ENCODE measurements around the gene KLHL7.
"Not testable (repeated sequence)": the region's sequence is repeated elsewhere in the genome, so short reads cannot be mapped to it uniquely, and the experiment has no call there.

Gene KLHL7

DNA sequence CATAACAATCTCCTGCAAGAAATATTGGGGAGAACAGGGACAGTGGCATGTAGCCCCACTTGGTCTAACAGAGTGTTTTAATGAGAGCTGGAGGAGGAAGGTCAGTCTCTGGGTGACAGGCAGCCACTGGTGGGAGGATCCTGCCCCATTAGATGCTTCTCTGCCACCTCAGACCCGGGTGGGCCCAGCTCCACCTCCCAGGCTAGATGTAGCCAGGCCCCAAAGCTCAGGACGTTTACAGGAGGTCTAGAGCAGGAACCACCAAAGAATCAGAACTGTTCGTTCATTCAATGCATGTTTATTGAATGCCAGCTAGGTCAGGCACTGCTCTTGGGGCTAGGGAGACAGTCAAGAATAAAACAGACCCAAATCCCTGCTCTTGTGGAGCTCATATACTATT, 112.6 kb downstream of the KLHL7 start:
- no peaks in the 10 kb centered on the region for H3K9me3 ChIP-seq (ENCODE audit: control insufficient read depth, low read length)
- no peak overlapping the region for H3K9ac ChIP-seq (ENCODE audit: low read length)
- H3K27me3 ChIP-seq (replicated peaks; ENCODE audit: control insufficient read depth, insufficient read depth, low read length) = peaks cover 1% of the 10 kb centered on the region
- H3K4me1 ChIP-seq (ENCODE audit: control insufficient read depth, insufficient read depth, low read length) = no peaks in the 10 kb centered on the region
- DNase-seq (ENCODE audit: low read depth) = no peak
- H3K4me3 ChIP-seq (ENCODE audit: low read length) = no peak overlapping the region
- H3K36me3 ChIP-seq (ENCODE audit: control insufficient read depth, insufficient read depth, low read length, severe bottlenecking) = no peaks in the 10 kb centered on the region

DNA sequence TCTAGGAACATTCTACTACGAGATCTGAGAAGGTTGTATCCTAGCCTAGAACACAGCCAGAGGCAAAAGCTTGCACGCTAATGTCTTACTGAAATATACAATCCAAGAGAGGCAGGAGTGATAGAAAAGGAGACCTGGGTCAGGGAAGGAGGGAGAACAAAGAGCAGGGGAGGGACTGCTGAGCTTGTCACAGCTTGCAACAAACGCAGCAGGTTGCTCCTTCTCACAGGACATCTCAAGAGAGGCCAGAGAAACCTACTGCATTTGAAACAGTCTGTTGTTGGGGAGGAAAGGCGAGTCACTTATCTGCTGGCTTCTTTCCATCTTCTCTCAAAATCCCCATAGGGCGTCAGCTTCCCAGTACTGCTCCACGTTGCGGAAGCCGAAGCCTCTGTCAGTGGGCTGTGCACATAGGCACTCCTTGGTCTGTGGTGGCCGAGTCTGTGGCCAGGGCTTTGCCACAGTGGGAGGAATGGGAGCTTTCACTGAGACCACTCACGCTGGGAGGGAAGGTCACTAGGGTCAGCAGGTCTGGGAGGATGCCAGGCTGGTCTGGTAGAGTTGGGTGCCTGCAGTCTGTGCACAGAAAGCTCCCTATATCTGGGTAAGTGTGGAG, 115.2 kb downstream of the KLHL7 start:
- DNase-seq (ENCODE audit: low read depth) = no peak
- Histone ChIP-seq H3K36me3 (ENCODE audit: control insufficient read depth, insufficient read depth, low read length, severe bottlenecking) (no peaks in the 10 kb centered on the region), H3K9me3 (ENCODE audit: control insufficient read depth, low read length) (no peaks in the 10 kb centered on the region), H3K4me1 (ENCODE audit: control insufficient read depth, insufficient read depth, low read length) (no peaks in the 10 kb centered on the region), H3K9ac (ENCODE audit: low read length) (no peak overlapping the region), H3K4me3 (ENCODE audit: low read length) (no peak overlapping the region), H3K27me3 (replicated peaks; ENCODE audit: control insufficient read depth, insufficient read depth, low read length) (peaks cover 4% of the 10 kb centered on the region)

DNA sequence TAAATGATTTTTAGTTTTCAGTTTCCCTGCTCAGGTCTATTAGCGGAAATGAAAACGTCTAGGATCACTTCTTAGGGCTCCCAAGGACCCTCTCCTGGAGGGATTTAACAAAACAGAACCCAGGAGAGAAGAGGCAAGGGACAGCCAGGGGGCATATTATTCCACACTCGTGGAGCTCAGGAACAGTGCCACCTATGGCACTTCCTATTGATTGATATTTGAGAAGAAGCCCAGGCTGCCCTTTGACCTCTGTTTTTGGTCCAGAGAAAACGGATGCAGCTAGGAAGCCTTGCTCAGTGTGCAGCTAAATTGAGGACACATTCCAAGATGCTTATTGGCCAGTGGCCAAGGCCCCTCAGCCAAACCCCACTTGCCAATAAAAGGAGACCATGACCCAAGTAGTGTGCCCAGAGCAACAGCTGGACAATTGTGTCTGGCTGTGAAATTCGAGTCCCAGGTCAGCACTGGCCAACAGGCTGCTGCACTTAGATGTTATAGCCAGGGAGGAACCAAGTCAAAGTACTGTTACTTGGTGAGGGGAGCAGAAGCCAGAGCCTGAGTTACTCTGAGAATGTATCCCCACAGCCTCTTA, 117.0 kb downstream of the KLHL7 start:
- H3K9me3 ChIP-seq (ENCODE audit: control insufficient read depth, low read length) = no peaks in the 10 kb centered on the region
- H3K4me1 ChIP-seq (ENCODE audit: control insufficient read depth, insufficient read depth, low read length) = no peaks in the 10 kb centered on the region
- H3K4me3 ChIP-seq (ENCODE audit: low read length) = no peak overlapping the region
- no peak for DNase-seq (ENCODE audit: low read depth)
- peaks cover 4% of the 10 kb centered on the region for H3K27me3 ChIP-seq (replicated peaks; ENCODE audit: control insufficient read depth, insufficient read depth, low read length)
- no peak overlapping the region for H3K9ac ChIP-seq (ENCODE audit: low read length)
- no peaks in the 10 kb centered on the region for H3K36me3 ChIP-seq (ENCODE audit: control insufficient read depth, insufficient read depth, low read length, severe bottlenecking)

DNA sequence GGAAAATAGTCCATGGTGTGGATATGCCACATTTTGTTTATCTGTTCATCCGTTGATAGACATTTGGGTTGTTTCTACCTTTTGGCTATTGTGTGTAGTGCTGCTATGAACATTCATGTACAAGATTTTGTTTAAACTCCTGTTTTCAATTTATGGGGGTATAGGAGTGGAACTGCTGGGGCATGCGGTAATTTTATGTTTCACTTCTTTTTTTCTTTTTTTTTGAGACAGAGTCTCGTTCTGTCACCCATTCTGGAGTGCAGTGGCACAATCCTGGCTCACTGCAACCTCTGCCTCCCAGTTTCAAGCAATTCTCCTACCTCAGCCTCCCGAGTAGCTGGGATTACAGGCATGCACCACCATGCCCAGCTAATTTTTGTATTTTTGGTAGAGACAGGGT, 118.8 kb downstream of the KLHL7 start:
- not testable (repeated sequence) for H3K36me3 ChIP-seq (ENCODE audit: control insufficient read depth, insufficient read depth, low read length, severe bottlenecking); H3K9ac ChIP-seq (ENCODE audit: low read length); H3K27me3 ChIP-seq (replicated peaks; ENCODE audit: control insufficient read depth, insufficient read depth, low read length); DNase-seq (ENCODE audit: low read depth); H3K4me3 ChIP-seq (ENCODE audit: low read length); H3K4me1 ChIP-seq (ENCODE audit: control insufficient read depth, insufficient read depth, low read length); H3K9me3 ChIP-seq (ENCODE audit: control insufficient read depth, low read length)

DNA sequence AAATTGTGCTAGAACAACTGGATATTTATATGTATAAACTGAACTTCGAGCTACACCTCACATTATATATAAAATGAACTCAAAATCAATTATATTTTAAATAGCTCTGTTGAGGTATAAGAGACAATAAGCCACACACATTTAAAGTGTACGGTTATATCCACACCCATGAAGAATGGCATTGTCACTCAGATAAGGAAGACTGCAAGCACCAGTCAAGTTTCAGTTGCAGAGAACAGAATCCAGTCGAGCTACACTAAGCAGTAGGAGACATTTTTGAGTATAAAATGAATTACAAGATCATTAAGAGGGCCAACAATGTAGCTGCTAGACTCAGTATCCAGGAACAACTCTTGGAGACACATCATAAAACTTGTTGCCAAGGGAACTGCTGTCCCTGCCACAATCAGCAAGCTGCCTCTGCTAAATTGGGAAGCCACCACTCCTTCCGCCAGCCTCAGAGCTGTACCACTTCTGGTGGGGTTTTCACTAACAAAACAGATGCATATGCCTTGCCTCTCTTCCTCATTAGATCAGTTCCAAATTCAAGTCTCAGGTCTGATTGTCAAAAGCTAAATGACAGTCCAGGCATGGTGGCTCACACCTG, 121.4 kb downstream of the KLHL7 start:
- no peak for DNase-seq (ENCODE audit: low read depth)
- Histone ChIP-seq H3K4me3 (ENCODE audit: low read length) (no peak overlapping the region), H3K27me3 (replicated peaks; ENCODE audit: control insufficient read depth, insufficient read depth, low read length) (peaks cover 4% of the 10 kb centered on the region), H3K9ac (ENCODE audit: low read length) (no peak overlapping the region), H3K36me3 (ENCODE audit: control insufficient read depth, insufficient read depth, low read length, severe bottlenecking) (no peaks in the 10 kb centered on the region), H3K9me3 (ENCODE audit: control insufficient read depth, low read length) (no peaks in the 10 kb centered on the region), H3K4me1 (ENCODE audit: control insufficient read depth, insufficient read depth, low read length) (no peaks in the 10 kb centered on the region)
